Measurements from ENCODE around the gene HBA1. TPM values are rescaled to one million over a fixed set of nuclear protein-coding genes. Genes with fewer than 3 reads are reported as not detected.
A peak's percentile ranks its signal among the peaks of the same experiment; 100 is the strongest.

HBA1 gene
- total and polyA plus RNA-seq, 2 of the 4 experiments (the other 2 are of a cell fraction) = 0.21 TPM; not detected in 1

- ATAC-seq (ENCODE audit: low read depth) (no peak), DNase-seq (no peak)
- intact Hi-C loops (cut with micrococcal nuclease) (no loop called here), in situ Hi-C loops (cut with MboI; ENCODE audit: low sequenced_read_pairs) (no loop called here), dilution Hi-C loops (cut with HindIII; ENCODE audit: low sequenced_read_pairs, unreplicated experiment) (no loop called here)
- TF ChIP-seq CEBPB (IDR thresholded peaks at IDR 0.05; ENCODE audit: low read depth, low read length) (no peak), BHLHE40 (IDR thresholded peaks at IDR 0.05; ENCODE audit: low read depth, low read length) (no peak), POLR2A (IDR thresholded peaks at IDR 0.05; ENCODE audit: low read depth, low read length) (no peak), CTCF (conservative IDR thresholded peaks at IDR 0.05; ENCODE audit: low read depth, low read length) (no peak), NFE2L2 (IDR thresholded peaks at IDR 0.05; ENCODE audit: low read depth, low read length) (no peak), SMC3 (IDR thresholded peaks at IDR 0.05; ENCODE audit: low read depth, low read length) (no peak), ELK1 (IDR thresholded peaks at IDR 0.05; ENCODE audit: borderline replicate concordance, low read depth, low read length) (no peak), MAZ (IDR thresholded peaks at IDR 0.05; ENCODE audit: borderline replicate concordance, low read depth, low read length) (no peak), MAFK (IDR thresholded peaks at IDR 0.05; ENCODE audit: low read depth, low read length) (no peak), USF2 (IDR thresholded peaks at IDR 0.05; ENCODE audit: low read depth, low read length) (no peak), CHD1 (IDR thresholded peaks at IDR 0.05; ENCODE audit: low read depth, low read length) (no peak), RCOR1 (IDR thresholded peaks at IDR 0.05; ENCODE audit: insufficient replicate concordance, low read length) (no peak)
- Histone ChIP-seq H4K20me1 (ENCODE audit: insufficient read depth, low read length) (no peaks in the 10 kb centered on the region), H3K4ac (ENCODE audit: low read depth, low read length) (no peak overlapping the region), H3K23ac (ENCODE audit: low read depth, low read length) (no peak overlapping the region), H2AK9ac (replicated peaks; ENCODE audit: low read depth, low read length, poor library complexity) (no peak overlapping the region), H2AFZ (replicated peaks; ENCODE audit: low read length, poor library complexity) (peak overlapping the region; percentile 11), H3K4me2 (ENCODE audit: low read depth, low read length) (no peak overlapping the region), H3K36me3 (ENCODE audit: control insufficient read depth, insufficient read depth, low read length) (no peaks in the 10 kb centered on the region), H3K27me3 (ENCODE audit: control insufficient read depth, insufficient read depth, low read length) (peaks cover 35% of the 10 kb centered on the region), H4K5ac (ENCODE audit: low read depth, low read length) (no peak overlapping the region), H3K14ac (replicated peaks; ENCODE audit: low read depth, low read length) (no peak overlapping the region), H3K9me1 (ENCODE audit: insufficient read depth, low read length) (no peaks in the 10 kb centered on the region), H3K27ac (ENCODE audit: insufficient read depth, low read length) (no peak overlapping the region), H3K56ac (ENCODE audit: extremely low read depth, insufficient read depth, low read length) (no peak overlapping the region), H3K9ac (ENCODE audit: low read depth, low read length) (no peak overlapping the region), H2BK5ac (ENCODE audit: low read depth, low read length, poor library complexity, severe bottlenecking) (no peak overlapping the region), H2AK5ac (ENCODE audit: low read depth, low read length) (no peak overlapping the region), H3K4me3 (ENCODE audit: insufficient read depth, low read depth, low read length) (no peak overlapping the region), H3K79me1 (ENCODE audit: low read depth in 1 of 2, low read length in 2 of 2) (no peaks in the 10 kb centered on the region), H3K4me1 (ENCODE audit: control insufficient read depth, insufficient read depth, low read length) (no peaks in the 10 kb centered on the region), H4K91ac (ENCODE audit: insufficient read depth, low read depth, low read length) (no peak overlapping the region), H4K8ac (ENCODE audit: low read depth in 2 of 2, low read length in 2 of 2) (no peak overlapping the region), H3K18ac (ENCODE audit: low read depth, low read length) (no peak overlapping the region), H2BK20ac (ENCODE audit: low read depth, low read length) (no peak overlapping the region), H2BK15ac (ENCODE audit: low read depth, low read length) (no peak overlapping the region), H3K9me3 (ENCODE audit: control insufficient read depth, insufficient read depth, low read length) (no peaks in the 10 kb centered on the region), H2BK120ac (ENCODE audit: low read depth, low read length) (no peak overlapping the region)
- no TSS peak for BruUV-seq (replicated peaks)
- ChIA-PET POLR2A (ENCODE audit: unreplicated experiment) (no interaction called here), CTCF (interaction anchor here (0.5 to 1.1 kb wide), 2 partner anchors 21 to 52 kb away, joined by 3 read pairs; partner anchors contain the start of gene HBQ1)
- 0% methylated on average over 1 of the region's 6 CpGs; no CpG with 5 or more reads in 1 of the 2 experiments for WGBS, 2 experiments (ENCODE audit: extremely low coverage in 2 of 2, insufficient read length in 1 of 2)
Measured at GRCh38 chr16:159136-159849, 17.2 kb upstream of the HBA1 start.
